CD4-positive, alpha-beta T cell treated with Interferon gamma for 1 hour (primary cell): ENCODE results near the gene RGS4.

Experiments
- DNase-seq: peaks from one replicate; pipeline ENCODE4 v3.0.0-alpha.2; 2020

Gene RGS4

DNA sequence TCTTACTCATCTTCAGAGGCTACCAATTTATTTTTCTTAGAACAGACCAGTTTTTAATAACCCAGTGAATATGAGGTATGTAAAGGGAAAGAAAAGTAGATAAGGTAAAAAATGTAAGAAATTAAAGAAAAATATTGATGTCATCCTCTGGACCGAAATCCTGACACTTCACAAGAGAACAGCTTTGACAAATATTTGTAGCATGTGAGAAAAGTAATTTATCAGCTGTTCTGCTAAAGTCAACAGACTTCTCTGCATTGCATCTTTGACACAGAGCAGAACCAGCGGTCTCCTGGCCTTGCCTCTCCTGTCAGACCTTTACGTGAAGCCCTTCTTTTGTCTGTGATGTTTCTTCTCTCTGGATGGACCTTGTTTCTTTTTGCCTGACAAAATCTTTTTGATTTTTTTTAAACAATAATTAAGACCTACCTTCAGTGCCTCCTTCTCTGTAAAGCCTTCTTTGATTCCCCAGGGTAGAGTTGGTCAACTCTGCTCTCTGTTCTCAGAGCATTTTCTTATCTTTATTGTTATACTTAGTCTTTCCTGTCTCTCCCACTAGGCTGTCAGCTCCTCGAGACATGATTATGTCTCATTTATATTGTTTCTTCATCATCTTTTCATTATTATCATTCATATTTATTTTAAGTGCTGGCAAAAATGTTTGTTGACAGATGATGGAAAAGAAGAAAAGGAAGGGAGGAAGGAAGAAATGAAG is 35.4 kb downstream of the RGS4 start:
- DNase-seq: no peak

GRCh38 chr1:163106364-163106987 is 37.3 kb downstream of the RGS4 start:
- no peak for DNase-seq

DNA sequence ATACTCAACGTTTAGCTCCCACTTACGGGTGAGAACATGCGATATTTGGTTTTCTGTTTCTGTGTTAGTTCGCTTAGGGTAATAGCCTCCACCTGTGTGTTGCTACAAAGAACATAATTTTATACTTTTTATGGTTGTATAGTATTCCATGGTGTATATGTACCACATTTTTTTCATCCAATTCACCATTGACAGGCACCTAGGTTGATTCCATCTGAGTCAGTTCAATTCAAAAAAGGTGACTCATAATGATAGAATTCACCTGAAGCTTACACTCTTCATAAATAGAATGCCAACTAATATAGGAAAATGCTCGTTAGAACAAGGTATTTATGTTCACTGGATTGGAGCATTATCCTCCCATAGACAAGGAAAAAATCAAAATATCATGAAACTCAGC is 38.5 kb downstream of the RGS4 start:
- DNase-seq: no peak

DNA sequence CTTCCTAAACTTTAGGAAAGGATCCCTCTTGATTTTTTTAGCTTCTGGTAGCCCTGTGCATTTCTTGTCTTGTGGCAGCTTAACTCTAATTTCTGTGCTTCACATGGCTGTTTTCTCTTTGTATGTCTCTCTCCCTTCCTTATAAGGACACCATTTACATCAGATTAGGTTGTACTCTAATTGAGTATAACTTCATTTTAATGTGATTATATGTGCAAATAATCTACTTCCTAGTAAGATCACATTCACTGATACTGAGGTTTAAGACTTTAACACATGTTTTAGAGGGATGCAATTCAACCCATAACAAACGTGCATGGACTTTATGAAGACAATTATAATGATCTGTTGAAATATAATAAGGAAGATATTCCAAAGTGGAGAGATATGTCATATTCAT is 46.7 kb downstream of the RGS4 start:
- DNase-seq: no peak

GRCh38 chr1:163119707-163120106 is 50.5 kb downstream of the RGS4 start:
- no peak for DNase-seq

DNA sequence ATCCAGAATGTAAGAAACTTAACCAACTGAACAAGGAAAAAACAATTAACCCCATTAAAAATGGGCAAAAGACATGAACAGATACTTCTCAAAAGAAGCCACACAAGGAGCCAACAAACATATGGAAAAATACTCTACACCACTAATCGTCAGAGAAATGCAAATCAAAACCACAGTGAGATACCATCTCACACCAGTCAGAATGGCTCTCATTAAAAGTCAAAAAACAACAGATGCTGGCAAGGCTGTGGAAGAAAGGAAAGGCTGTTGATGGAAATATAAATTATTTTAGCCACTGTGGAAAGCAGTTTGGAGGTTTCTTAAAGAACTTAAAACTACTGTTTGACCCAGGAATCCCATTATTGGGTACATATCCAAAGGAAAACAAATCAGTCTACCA is 51.2 kb downstream of the RGS4 start:
- no peak for DNase-seq

DNA sequence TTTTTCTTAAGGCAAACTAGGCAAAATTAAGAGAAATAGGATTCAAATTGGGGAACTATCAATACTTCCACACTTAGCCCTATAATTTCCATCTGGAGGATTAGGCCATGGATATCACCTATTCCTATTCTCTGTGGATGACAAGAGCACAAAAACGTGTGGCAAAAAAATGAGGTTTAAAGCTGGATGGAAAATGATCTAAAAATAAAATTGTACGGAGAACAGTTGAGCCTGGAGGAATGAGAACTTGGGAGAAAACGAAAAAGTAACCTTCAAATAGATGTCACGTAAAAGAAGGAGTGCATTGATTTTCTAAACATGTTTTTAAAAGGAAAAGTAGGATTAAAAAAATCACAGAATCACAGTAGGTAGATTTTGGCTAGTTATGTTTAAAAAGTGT is 55.7 kb downstream of the RGS4 start:
- no peak for DNase-seq
